Panc1 (cell line): ENCODE results near the gene JAK2.

Experiments used
- CTCF ChIP-seq: fragments of 450-650 bp; IDR thresholded peaks from 2 replicates; pipeline ENCODE4 v1.5.1; 2017; ENCODE audit warnings: mild to moderate bottlenecking
- POLR2AphosphoS5 ChIP-seq: IDR thresholded peaks from 2 replicates; pipeline ENCODE4 v1.6.1; 2012; ENCODE audit warnings: mild to moderate bottlenecking, low read depth, low read length, moderate library complexity
- REST ChIP-seq, 2 experiments: IDR thresholded peaks; 2 replicates each; pipeline ENCODE4 v1.6.1; 2011 to 2012; ENCODE audit warnings: low read depth in 2 of 2, control low read depth in 1 of 2, low read length in 1 of 2, mild to moderate bottlenecking in 1 of 2, moderate library complexity in 1 of 2; ENCODE audit not compliant: insufficient read depth in 1 of 2
- SIN3A ChIP-seq: IDR thresholded peaks from 2 replicates; pipeline ENCODE4 v1.6.1; 2012; ENCODE audit warnings: low read depth, mild to moderate bottlenecking, low read length, moderate library complexity, borderline replicate concordance; ENCODE audit not compliant: insufficient read depth
- TCF7L2 ChIP-seq: IDR thresholded peaks from 2 replicates; pipeline ENCODE4 v1.6.1; 2011; ENCODE audit warnings: mild to moderate bottlenecking, low read depth, low read length, inconsistent platforms

GRCh38 chr9:5072871-5073270, 87.8 kb downstream of the JAK2 start:
- TF ChIP-seq CTCF (no peak), REST (IDR thresholded peaks at IDR 0.05; ENCODE audit: insufficient read depth in 1 of 2, low read depth in 2 of 2, low read length in 1 of 2) (no peak), POLR2AphosphoS5 (no peak), SIN3A (no peak), TCF7L2 (no peak)
